Measurements from ENCODE around the gene DGKD.

Gene DGKD

DNA sequence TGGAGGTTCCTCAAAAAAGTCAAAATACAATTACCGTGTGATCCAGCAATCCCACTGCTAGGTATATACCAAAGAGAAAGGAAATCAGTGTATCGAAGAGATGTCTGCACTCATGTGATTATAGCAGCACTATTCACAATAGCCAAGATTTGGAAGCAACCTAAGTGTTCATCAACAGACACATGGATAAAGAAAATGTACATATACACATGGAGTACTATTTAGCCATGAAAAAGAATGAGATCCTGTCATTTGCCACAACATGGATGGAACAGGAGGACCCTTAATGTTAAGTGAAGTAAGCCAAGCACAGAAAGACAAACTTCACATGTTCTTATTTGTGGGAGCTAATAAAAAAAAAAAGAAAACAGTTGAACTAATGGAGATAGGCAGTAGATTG lies 78.7 kb downstream of the DGKD start:
- no peak for DNase-seq

DNA sequence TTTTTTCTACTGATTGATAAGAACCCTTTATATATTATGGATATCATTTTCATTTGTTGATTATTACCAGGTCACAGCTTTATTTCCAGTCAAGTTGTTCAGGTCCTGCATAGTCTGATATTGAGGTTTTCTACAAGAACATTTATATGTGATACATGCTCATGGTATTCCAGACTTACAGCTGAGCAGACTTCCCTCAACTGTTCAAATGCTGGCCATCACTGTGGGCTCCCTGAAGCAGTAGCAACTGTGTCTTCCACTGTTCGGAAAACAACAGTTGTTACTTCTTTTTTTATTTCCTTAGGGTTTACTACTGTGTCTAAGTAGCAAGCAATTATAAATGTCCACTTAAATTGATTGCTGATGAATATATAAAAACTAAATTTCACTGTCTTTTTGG lies 79.5 kb downstream of the DGKD start:
- no peak for DNase-seq

DNA sequence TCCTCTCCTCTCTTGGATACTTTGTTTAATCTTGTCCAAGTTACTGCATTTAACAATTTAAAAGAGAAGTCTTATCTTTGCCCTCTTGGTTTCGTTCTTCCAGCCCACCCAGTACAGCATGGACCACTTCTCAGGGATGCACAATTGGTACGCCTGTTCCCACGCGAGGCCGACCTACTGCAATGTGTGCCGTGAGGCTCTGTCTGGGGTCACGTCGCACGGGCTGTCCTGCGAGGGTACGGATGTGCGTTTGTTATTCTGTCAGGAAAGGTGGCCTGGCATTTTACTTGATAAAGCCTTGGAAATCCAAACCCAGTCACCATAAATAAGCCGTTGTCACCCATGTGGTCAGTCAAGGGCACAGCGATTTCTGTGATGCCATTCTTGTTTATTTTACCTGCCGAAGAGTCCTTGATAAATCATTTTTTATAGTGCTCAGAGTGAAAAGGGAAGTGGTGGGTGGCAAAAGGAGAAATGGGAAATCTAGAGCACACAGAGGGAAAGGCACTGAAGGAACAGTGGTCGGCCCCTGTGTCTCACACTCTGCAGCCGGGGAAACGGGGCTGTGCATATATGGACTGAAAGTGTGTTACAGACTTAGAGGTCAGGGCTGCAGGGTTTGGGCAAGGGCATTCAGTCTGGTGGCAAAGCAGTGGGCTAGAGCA lies 80.5 kb downstream of the DGKD start:
- DNase-seq, result no peak

DNA sequence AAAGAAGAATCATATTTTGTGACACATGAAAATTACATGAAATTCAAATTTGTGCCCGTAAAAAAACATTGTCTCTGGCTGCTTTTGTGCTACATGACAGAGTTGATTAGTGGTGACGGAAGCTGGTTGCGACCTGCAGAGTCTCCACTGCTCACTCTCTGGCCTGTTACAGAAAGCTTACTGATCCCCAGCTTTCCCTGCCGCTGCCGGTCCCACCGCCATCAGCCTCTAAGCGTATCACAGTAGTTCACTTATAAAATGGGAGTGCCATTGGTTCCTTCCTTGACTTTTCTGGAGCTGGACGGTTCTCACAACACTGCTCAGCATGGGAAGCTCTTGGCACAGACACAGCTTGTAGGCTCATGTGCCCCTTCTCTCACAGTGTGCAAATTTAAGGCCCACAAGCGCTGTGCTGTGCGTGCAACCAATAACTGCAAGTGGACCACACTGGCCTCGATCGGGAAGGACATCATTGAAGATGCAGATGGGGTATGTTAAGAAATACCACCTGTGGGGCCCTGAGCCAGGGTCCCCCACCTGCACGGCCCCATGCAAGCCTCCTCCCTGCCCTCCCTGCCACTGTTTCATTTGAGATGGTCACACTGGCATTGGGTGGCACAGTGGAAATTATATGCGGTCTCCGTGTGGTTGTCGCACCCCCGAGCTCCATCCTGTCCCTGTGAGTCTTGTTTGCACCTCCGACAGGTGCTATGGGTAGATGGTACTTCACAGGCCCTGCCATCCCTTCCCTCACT lies 81.3 kb downstream of the DGKD start:
- no peak for DNase-seq

DNA sequence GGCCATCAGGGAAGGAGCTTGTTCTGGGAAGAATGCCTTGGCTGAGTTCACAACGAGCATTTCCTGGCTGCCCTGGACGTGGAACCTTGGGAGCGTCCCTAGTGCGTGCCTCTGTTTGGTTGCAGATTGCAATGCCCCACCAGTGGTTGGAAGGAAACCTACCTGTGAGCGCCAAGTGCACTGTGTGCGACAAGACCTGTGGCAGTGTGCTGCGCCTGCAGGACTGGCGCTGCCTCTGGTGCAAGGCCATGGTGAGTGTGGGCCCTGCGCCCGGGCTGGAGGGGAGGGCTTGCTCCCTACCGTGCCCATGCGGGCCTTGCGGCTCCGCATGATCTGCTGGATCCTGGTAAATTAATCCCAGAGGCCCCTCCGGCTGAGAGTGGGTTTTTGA lies 81.9 kb downstream of the DGKD start:
- no peak for DNase-seq

DNA sequence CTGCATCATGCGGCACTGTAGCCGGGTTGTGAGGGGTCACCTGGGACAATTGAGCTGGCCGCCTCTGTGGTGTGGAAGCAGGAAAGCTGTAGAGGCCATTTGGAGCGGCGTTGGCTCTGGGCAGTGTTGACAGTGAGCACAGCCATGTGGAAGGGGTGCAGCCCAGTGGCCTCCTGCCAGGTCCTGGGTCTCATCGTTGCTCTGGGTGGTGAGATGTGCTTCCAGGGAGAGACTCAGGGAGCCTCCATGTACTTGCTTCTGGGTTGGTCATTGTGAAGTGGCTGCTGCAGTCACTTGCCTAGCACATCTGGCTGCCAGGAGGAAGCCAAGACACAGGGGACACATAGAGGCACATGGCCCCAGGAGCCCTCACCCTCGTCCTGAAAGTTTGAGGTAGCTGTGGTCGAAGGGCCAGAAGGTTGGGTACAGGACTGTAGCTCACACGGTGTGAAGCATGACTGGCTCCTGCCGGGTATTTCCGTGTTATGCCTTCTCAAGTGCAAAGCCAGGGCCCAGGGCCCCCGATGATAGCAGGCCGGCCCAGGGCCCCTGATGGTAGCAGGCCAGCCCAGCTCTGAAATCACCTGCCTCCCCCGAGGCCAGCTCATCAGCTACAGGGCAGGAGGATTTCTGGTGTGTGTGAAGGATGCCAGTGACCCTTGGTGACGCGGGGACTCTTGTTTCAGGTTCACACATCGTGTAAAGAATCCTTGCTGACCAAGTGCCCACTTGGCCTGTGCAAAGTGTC lies 82.6 kb downstream of the DGKD start:
- no peak for DNase-seq

DNA sequence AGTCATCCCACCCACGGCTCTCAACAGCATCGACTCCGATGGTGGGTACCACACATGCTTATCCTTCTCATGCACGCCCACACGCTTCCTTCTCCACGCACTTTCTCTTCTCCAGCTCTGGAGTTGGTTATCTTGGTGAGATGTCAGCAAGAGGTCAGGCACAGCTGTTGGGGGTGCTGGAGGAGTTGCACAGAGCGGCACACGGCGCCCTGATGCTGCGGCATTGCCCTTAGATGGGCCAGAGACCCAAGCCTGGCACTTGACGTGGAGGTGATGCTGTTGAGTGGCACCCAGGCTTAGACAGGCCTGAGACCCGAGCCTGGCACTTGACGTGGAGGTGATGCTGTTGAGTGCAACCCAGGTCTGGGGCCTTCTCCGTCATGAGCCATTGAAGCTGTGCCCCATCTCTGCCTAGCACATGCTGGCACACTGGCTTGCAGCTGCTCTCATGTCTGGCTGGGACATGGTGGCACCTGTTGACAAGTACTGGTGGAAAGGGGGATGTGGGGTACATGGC lies 83.2 kb downstream of the DGKD start:
- DNase-seq, result no peak

DNA sequence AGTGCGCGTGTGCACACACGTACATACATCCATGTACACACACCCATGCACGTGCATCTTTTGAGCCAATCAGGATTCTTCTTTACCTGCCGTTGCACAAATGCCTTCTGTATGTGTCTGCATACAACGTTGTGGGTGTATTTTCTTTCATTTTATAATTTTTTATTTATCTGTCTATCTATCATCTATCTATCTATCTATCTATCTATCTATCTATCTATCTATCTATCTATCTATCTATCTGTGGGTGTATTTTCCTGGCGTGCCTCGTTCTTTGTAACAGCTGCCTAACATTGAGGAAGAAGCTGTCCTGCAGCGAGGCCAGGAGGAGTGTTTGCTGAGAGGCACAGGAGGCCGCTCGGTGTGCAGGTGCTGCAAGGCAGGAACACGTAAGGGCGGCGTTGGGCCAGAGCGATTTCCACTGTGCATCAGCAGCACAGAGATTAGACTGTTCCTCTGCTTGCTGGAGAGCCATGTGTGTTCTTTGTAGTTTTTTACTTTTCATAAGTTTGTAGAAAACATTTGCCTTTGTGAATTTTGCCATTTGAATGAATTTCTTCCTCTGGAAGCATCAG lies 84.4 kb downstream of the DGKD start:
- no peak for DNase-seq

DNA sequence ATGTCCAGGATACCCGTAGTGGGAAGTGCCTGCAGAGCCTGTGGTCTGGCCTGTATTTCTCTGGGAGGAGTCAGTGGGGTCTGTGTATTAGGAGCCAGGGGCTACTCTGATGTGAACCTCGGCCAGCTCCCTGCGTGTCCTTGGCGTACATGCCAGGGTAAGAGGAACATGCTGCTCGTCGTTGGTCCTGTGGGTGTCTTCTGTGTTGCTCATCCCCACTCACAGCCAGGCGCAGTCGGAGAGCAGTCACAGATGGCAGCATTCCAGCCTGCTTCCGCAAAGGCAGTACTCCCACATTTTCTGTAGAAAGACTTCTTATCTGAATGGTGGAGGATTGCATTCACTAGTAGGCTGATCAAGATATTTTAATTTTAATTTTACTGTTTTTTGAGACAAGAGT lies 84.9 kb downstream of the DGKD start:
- DNase-seq, result no peak

DNA sequence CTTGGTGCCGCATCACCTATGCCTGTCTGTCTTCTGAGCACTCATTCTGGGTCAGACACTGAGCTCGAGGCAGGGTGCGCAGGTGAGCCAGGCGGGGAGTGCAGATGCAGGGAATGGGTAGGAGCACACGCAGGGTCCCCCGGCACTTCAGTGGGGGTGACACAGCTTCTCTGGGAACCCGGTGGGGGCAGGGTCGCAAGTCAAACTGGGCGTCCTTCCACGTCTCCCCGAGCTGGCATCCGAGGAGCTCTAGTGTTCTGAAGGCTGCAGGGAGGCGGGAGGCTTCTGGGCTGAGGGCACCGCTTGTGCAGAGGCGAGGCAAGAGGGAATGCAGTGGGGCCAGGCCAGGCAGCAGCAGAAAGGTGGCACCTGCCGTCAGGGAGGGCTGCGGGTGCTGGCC lies 86.0 kb downstream of the DGKD start:
- DNase-seq, result no peak

DNA sequence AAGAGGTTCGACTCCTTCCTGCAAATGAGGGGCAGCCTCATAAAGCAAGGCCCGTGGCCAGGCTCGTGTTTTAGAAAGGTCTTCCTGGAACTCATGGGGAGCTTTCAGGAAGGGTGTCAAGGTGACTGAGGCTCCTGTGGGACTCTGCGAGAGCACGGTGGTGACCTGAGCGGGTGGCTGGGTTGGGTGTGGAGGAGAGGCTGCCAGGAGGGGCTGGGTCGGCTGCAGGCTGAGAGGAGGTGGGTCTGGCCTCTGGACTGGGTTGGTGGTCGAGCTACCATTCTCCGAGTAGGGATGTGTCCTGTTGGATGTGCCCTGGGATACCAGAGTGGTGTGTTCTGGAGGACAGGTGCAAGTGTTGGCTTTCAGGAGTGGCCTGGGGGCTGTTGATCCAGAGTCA lies 86.4 kb downstream of the DGKD start:
- DNase-seq, result no peak

DNA sequence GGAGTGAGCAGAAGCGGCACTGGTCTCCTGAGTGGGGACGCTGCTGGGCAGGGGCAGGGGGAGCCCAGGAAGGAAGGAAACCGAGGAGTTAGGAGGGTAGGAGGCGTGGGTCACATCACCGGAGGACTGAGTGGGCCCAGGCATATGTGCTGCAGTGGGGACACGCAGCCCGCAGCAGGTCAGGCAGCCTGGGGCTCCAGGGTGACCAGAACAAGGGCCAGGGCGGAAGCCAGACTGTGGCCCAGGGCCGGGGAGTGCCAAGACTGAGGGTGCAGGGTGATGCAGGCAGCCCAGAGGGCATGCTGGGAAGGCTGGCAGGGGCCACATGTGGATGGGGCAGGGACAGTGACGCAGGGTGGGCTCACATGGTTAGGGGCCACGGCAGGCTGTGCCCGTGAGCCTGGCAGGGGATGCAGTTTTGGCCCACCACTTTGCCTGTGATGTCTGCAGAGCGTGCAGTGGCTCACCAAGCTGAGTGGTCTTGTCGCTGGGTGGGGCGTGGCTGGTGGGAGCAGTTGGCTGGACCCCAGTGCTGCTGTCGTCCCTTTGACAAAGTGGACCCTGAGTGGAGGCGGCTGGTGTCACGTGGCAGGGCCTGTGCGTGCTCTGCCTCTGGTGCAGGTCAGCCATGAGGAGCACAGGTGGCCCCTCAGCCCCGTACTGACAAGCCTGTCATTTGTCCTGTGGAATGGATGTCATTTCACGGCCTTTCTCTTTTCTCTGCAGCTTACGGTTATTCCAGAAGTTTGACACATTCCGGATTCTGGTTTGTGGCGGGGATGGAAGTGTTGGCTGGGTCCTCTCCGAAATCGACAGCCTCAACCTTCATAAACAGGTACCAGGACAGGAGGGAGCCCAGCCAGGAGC lies 87.1 kb downstream of the DGKD start:
- DNase-seq, result no peak

DNA sequence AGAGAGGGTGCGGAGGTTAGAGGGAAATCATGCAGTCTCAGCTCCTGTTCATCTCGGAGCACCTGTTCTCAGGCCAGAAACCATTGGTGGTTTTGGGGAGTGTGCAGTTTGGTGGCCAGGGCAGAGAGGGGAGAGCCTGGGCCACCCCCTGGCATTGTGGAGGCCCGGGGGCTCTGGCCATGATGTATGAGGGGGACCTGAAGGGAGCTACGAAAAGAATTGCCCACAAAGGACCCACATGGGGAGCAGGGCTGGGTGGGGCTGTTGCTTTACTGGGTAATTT lies 87.7 kb downstream of the DGKD start:
- DNase-seq, result no peak

DNA sequence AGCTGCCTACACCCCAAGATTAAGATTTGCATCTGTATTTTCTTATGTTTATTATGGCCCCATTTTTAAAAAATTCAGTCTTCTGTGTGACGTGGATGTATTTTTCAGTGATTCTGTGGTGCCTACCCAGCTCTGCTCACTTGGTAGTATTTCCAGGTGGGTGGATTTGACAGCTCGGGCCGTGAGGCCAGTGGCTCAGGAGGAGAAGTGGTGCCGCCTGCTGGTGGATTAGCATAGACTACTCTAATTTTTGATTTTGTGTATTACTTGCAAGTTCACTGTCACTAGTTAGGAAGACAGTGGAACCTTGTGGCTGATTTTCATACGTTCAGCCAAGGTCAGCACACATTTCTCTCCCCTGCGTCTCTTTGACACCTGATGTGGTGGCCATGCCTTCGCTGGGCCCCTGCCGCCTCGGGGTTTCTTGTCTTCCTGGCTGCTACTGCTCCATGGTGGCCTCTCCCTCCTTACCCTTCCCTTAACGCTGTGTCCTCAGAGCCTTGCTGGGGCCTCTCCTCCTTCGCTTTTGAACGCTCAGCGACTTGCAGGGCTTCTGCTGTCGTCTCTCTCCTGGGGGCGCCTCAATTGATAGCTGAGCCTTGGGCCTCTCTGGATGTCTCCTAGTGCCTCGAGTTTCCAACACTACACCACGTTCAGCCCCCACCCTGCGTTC lies 89.4 kb downstream of the DGKD start:
- no peak for DNase-seq

DNA sequence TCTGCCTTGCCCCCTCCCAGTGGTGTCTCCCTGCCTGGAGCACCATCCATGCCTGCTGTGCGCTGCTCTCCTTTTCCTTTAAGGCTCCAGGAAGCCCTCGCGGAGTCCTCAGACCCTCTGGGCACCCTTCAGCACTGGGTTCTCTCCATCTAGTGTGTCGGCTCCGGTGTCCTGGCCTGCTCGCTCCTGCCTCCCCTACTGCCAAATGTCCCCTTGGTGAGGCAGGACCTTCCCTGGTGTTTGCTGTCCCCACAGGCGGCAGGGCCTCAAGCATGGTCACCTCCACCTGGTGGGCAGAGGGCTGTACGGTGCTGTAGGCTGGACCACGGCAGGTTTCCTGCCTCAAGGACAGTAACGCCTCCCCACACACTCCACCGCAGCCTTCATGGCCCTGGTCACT lies 90.2 kb downstream of the DGKD start:
- DNase-seq, result no peak

DNA sequence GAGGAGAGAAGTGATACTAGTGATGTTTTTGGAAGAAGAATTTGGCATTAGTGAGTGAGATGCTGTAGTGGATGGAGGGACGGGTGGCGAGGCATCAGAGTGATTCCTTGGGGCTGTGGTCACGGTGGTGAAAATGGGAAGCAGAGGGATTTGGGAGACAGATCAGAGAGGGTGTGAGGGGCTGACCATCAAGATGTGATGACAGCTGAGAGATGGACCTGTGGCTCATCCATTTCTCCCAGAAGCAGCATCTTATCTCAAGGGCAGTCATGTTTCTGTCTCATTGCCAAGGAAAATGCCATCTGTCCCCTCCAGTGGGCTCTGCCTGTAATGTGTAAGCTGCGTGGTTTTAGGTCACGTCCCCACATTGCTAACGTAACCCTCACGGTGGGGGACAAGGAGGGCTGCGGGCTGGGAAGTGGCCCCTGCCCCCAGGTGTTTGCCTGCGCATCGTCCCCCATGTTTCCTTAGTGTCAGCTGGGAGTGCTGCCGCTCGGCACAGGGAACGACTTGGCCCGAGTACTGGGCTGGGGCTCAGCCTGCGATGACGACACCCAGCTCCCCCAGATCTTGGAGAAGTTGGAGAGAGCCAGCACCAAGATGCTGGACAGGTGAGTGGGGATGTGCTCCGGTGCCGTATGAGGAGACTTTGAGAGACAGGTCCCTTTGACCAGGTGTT lies 91.0 kb downstream of the DGKD start:
- DNase-seq, result no peak

DNA sequence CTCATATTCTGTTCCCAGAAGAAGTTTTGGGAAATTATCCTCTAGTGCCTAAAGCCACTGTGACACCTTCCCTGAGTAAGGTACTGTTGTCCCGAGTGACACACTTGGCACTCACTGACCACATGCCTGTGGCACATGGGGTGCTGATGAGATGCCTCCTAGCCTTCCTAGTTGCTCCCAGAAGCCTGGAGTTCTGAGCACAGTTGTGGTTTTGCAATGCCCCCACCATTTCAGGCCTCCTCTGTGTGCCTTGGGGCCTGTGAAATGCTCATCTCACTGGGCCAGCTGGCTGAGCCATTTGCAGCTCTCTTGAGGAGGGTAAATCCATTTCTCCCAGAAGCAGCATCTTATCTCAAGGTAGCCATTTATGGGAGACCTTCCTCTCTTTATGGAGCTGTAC lies 91.8 kb downstream of the DGKD start:
- no peak for DNase-seq

DNA sequence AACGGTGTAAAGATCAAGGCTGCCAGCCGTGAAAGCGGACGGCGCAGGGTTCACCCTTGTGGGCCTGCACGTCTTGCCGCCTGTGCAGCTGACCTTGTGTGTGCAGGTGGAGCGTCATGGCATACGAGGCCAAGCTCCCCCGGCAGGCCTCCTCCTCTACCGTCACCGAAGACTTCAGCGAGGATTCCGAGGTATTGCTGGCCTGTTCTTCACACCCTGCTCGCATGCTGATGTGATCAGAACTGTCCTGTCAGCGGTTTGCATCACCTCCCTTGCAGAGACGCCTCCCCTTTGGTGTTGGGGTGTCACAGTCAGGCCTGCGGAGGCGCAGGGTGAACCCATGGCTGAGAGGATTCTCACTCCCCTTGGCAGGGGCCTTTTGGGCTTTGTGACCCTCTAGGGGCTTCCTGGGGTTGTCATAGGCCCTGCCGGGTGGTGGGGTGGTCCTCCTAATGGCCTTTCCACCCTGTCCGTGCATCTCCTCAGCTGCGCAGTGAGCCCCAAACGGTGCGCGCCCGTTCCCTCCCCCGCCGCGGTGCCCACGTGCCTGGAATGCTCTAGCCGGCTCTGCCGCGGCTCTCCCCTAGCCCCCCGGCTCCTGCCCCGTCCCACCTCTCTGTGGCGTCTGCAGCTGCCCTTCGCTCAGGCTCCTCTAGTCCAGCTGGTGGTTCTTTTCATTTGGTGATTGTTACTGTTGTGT lies 92.5 kb downstream of the DGKD start:
- no peak for DNase-seq

DNA sequence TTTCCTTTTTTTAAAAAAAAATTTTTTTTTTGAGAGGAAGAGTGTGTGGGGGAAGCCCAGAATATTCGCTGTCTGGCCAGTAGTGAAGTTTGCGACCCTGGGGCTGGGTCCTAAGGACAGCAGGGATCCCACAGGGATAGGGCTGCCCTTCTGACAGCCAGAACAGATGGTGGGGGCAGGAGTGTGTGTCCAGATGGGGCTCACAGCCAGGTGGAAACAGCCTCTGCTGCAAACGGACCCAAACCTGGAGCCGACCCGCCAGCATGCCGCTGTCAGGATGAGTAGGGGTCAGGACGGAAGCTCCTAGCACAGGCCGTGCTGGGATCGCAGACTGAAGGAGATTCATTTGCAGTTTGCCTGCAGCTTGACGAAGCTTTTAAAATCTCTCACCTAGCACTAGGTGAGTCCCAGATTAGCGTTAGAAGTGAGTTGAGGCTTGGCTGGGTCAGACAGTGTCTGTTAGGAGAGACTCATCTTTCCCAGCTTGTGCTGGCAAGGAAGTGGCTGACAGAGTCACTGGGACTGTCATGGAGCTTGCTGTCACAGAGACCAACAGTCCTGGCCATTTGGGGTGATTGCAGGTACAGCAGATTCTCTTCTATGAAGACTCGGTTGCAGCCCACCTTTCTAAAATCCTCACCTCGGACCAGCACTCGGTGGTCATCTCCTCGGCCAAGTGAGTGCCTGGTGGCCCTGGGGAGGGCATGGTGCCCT lies 93.4 kb downstream of the DGKD start:
- no peak for DNase-seq

DNA sequence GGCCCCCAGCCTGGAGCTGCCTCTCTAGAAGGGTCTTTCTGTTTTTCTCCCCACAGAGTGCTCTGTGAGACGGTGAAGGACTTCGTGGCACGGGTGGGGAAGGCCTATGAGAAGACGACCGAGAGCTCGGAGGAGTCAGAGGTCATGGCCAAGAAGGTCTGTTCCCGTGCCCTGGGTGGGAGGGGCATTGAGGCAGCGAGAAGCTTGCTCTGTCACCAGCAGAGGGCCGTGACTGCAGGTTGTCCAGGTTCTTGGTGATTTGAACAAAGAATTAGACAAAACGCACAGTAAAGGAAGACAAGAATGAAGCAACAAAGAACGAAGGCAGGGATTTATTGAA lies 93.9 kb downstream of the DGKD start:
- no peak for DNase-seq

DNA sequence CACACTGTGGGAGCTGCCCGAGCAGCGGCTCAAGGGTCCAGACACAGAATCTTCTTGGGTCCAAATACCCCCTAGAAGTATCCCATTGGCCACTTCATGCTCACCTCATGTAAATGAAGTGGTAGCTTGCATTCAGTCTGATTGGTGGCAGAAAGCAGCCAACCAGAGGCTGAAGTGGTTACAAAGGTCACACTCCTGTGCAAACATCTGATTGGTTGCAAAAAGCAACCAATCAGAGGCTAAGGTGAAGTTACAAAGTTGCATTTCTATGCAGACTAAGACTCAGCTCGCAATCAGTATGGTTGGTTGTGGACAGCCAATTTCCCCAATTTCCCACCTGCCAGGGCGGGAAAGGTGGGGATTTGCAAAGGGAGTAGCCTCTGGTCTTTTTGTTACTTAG lies 94.3 kb downstream of the DGKD start:
- DNase-seq, result no peak
